Tibial artery (tissue), 4 donors: ENCODE measurements around the gene ADRM1.

Source experiments
- DNase-seq, 2 donors: peaks; one replicate each; pipeline ENCODE4 v3.0.0-alpha.2; 2019
- H3K27ac ChIP-seq, 2 donors: fragments of 200-600 bp; sonication (generic) in 1 of 2; 1 replicate in 1 of 2; 2 replicates in 1 of 2; pipeline ENCODE4 v1.5.1; 2018 to 2019; ENCODE audit warnings: mild to moderate bottlenecking in 1 of 2
- H3K27me3 ChIP-seq, 2 donors: fragments of 200-600 bp; sonication (generic) in 1 of 2; one replicate each; pipeline versions ENCODE4 v1.5.1 to v1.6.0; 2016 to 2019
- H3K36me3 ChIP-seq, 3 donors: fragments of 200-600 bp; sonication (generic) in 2 of 3; one replicate each; pipeline ENCODE4 v1.5.1; 2016 to 2019; ENCODE audit warnings: mild to moderate bottlenecking in 2 of 3
- H3K4me1 ChIP-seq, 4 donors: fragments of 200-600 bp; sonication (generic) in 2 of 4; 1 replicate in 3 of 4; 2 replicates in 1 of 4; pipeline ENCODE4 v1.5.1; 2016 to 2019
- H3K4me3 ChIP-seq, 2 donors: fragments of 200-600 bp; sonication (generic) in 1 of 2; 1 replicate in 1 of 2; 2 replicates in 1 of 2; pipeline ENCODE4 v1.5.1; 2018 to 2019; ENCODE audit warnings: mild to moderate bottlenecking in 2 of 2
- H3K9me3 ChIP-seq, 3 donors: fragments of 200-600 bp; sonication (generic) in 1 of 3; one replicate each; pipeline ENCODE4 v1.5.1; 2016 to 2019
- CTCF ChIP-seq, 2 experiments: fragments of 200-600 bp in 1 of 2; fragments of 450-650 bp in 1 of 2; IDR thresholded peaks; one replicate each; pipeline ENCODE4 v1.5.1; 2017 to 2019; ENCODE audit warnings: antibody characterized with exemption in 2 of 2, mild to moderate bottlenecking in 1 of 2, moderate library complexity in 1 of 2
- intact Hi-C: fragments of 100-400 bp; cut with DNase I; formaldehyde crosslinking; loops from one replicate; pipeline ENCODE4 v1.15.0; 2023; ENCODE audit warnings: low total_unique reads

Gene ADRM1

DNA sequence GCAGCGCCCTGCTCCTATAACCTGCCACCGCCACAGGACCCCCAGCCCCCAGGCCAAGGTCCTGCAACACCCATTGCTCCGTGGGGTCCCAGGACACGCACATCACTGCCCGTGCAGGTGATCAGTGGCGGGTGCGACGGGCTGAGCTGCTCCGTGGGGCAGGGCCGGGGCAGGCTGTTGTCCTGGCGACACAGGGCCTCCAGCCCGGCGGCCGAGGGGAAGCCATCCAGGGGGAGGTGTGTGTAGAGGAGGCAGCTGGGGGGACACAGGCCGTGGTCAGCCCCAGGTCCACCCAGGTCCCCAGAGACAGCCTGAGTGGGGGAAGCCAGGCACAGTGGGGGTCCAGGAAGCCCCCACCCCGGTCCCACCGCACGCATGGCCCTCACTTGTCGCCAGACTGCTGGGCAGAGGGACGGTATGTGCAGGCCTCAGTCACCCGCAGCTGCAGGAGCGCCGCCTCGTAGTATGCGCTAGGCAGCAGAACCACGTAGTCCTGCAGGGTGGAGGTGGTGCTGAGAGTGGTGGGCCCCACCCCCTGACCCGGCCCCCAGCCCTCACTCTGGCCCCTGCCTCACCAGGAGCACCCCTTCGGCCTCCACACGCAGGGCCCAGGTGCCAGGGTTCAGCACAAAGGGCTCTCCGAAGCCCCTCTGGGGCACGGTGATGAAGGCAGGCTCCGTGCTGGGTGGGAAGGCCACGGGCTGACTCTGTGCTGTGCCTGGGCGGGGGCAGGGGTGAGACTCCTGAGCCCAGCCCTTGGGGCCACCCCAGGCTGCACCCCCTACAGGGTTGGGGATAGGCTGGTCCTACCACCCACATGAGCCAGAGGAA, 30.4 kb downstream of the ADRM1 start:
- no peak for DNase-seq
- H3K27ac ChIP-seq, result no peak overlapping the region
- H3K36me3 ChIP-seq, result peaks cover 99 to 100% (median 100%) of the 10 kb centered on the region in 3 donors
- no peaks in the 10 kb centered on the region for H3K9me3 ChIP-seq
- no peak overlapping the region for H3K4me3 ChIP-seq
- intact Hi-C loops, result no loop called here
- no peaks in the 10 kb centered on the region for H3K4me1 ChIP-seq
- TF ChIP-seq CTCF (IDR thresholded peaks at IDR 0.05), result no peak
- no peaks in the 10 kb centered on the region for H3K27me3 ChIP-seq

DNA sequence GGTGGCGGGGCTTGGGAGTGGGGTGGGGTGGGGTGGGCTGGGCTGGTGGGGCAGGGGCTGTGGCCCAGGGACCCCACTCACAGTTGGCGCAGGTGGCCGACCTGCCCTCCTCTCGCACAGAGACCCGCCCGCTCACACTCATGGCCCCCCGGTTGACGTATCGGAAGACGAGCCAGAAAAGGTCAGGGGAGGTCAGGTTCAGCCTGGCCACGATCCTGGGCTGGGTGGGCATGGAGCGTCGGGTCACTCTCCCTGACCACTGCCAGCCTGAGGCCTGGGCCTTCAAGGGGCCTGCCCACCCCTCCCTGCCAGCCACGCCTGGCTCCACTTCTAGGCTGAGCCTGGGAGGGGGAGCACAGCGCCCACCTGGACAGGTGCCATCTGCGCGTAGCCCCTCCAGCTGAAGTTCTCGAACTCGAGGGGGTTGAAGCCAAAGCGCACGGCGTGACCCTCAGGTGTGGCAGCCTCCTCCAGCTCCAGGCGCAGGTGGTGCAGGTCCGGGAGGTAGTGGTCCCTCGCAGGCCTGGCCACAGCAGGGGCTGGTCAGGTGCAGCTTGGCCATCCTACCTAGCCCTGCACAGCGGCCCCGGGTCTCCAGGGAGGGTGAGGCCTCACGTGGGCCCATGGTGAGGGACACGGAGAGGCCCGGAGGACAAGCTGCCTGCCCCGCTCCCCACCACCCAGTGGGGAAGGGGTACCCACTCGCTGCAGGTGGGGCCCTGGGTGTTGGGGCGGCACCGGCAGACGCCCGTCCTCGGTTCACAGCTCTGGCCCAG, 31.2 kb downstream of the ADRM1 start:
- DNase-seq, result no peak
- intact Hi-C loops, result no loop called here
- no peak overlapping the region for H3K27ac ChIP-seq
- TF ChIP-seq CTCF (IDR thresholded peaks at IDR 0.05), result no peak
- no peaks in the 10 kb centered on the region for H3K9me3 ChIP-seq
- H3K27me3 ChIP-seq, result no peaks in the 10 kb centered on the region
- H3K36me3 ChIP-seq, result peaks cover 98 to 100% (median 99%) of the 10 kb centered on the region in 3 donors
- no peaks in the 10 kb centered on the region for H3K4me1 ChIP-seq
- no peak overlapping the region for H3K4me3 ChIP-seq

DNA sequence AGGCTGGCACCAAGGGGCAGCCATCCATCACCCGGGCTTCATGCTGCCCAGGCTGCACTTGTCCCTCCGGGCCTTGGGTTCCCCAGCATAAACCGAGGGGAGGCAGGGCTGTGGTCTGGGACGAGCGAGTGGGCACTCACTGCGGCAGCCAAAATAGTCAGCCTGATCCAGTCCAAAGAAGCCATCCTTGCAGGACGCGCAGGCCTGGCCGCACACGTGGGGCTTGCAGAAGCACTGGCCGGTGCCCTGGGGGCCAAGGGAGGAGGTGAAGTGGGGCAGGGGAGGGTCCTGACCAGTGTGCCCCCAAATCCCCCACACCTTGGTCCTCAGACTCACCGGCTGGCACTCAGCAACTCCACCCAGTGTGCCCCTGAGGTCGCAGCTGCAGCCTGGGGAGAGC, 32.1 kb downstream of the ADRM1 start:
- Histone ChIP-seq H3K9me3 (no peaks in the 10 kb centered on the region), H3K4me3 (no peak overlapping the region), H3K36me3 (peaks cover 96 to 98% (median 98%) of the 10 kb centered on the region in 3 donors), H3K27ac (no peak overlapping the region), H3K4me1 (no peaks in the 10 kb centered on the region), H3K27me3 (no peaks in the 10 kb centered on the region)
- intact Hi-C loops, result no loop called here
- no peak for TF ChIP-seq CTCF (IDR thresholded peaks at IDR 0.05)
- DNase-seq, result no peak

GRCh38 chr20:62335532-62335931, 32.7 kb downstream of the ADRM1 start:
- Histone ChIP-seq H3K27me3 (no peaks in the 10 kb centered on the region), H3K9me3 (no peaks in the 10 kb centered on the region), H3K27ac (no peak overlapping the region), H3K4me3 (no peak overlapping the region), H3K36me3 (peaks cover 96 to 98% (median 96%) of the 10 kb centered on the region in 3 donors), H3K4me1 (no peaks in the 10 kb centered on the region)
- TF ChIP-seq CTCF (IDR thresholded peaks at IDR 0.05), result no peak
- DNase-seq, result no peak
- intact Hi-C loops, result no loop called here

DNA sequence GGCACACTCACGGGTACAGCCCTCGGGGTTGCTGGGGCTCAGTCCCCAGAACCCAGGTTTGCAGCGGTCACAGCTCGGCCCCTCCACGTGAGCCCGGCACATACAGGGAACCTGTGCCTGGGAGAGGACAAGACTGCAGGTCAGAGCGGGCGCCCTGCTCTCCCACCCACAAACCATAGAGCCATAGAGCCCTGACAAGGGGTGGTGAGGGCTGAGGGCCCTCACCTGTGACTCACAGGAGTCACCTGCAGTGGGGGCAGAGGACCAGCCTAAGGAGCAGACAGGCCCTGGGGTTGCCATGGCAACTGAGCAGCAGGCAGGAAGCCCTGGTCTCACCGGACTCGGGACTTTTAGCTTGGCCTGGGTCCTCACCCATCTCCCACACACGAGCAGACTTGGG, 33.5 kb downstream of the ADRM1 start:
- peaks cover 95 to 96% (median 96%) of the 10 kb centered on the region in 3 donors for H3K36me3 ChIP-seq
- DNase-seq, result no peak
- H3K4me3 ChIP-seq, result no peak overlapping the region
- no peak overlapping the region for H3K27ac ChIP-seq
- no peaks in the 10 kb centered on the region for H3K27me3 ChIP-seq
- no peak for TF ChIP-seq CTCF (IDR thresholded peaks at IDR 0.05)
- no peaks in the 10 kb centered on the region for H3K9me3 ChIP-seq
- intact Hi-C loops, result no loop called here
- no peaks in the 10 kb centered on the region for H3K4me1 ChIP-seq
